HFFc6 (cell line): ENCODE data around the gene IL6R. TPM values are rescaled to one million over a fixed set of nuclear protein-coding genes. Genes with fewer than 3 reads are reported as not detected.

Experiments
- DNase-seq: peaks from one replicate; pipeline ENCODE4 v3.0.0-alpha.2; 2018
- H3K27ac Mint-ChIP-seq: 2 replicates; pipeline ENCODE4 v1.8.0; 2020; ENCODE audit warnings: mild to moderate bottlenecking, mixed read lengths
- H3K27me3 Mint-ChIP-seq: 2 replicates; pipeline ENCODE4 v1.8.0; 2021; ENCODE audit warnings: mild to moderate bottlenecking, moderate library complexity, mixed read lengths; ENCODE audit not compliant: insufficient read depth
- H3K36me3 Mint-ChIP-seq: 2 replicates; pipeline ENCODE4 v1.8.0; 2021; ENCODE audit warnings: low read depth, mixed read lengths
- H3K4me1 Mint-ChIP-seq: 2 replicates; pipeline ENCODE4 v1.8.0; 2020; ENCODE audit warnings: low read depth, mixed read lengths
- H3K4me3 Mint-ChIP-seq: 2 replicates; pipeline ENCODE4 v1.8.0; 2020; ENCODE audit warnings: mild to moderate bottlenecking, moderate library complexity, mixed read lengths
- H3K9me3 Mint-ChIP-seq: 2 replicates; pipeline ENCODE4 v1.8.0; 2020; ENCODE audit warnings: mild to moderate bottlenecking, mixed read lengths
- total RNA-seq, 6 experiments: library from RNA; stranded (reverse); fragmentation: NEBNext Ultra II Directional; extraction: Animal tissue kit (Norgen Biotek cat#: 25700); gene quantifications; 2 replicates in 1 of 6; 3 replicates in 5 of 6; pipeline ENCODE4 v1.2.3, GENCODE V29; 2021
- TF ChIP-seq, protein P1 (sequence below): fragments of 200-600 bp; sonication (generic); IDR thresholded peaks from 2 replicates; pipeline ENCODE4 v1.5.0; 2021; ENCODE audit warnings: antibody characterized with exemption, mild to moderate bottlenecking

IL6R gene
- total RNA-seq, 6 experiments from 2014 or later: 2.0 to 3.9 (median 2.3) TPM

DNA sequence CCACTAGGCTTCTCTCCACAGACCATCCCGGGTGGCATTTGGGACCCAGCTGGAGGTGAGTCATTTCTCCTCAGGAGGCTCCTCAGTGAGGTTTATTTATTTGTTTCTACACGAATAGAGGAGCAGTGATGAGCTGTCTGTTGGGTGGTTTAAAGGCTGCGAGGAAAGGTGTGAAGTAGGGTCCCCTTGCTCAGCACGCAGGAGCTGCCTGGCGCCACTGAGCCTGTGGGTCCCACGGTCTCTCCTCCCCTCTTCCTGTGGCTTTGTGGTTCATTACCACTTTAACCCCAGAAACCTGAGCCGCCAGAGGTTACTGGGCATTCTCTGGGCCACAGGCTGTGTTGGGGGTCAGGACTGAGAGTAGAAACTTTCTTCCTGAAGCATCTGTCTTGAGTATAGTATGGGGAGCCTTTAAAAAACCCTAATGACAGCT lies 39.9 kb downstream of the IL6R start:
- H3K9me3 Mint-ChIP-seq: no peaks in the 10 kb centered on the region
- H3K27ac Mint-ChIP-seq: peak overlapping the region; percentile 65
- peaks cover 47% of the 10 kb centered on the region for H3K4me1 Mint-ChIP-seq
- no peaks in the 10 kb centered on the region for H3K36me3 Mint-ChIP-seq
- TF ChIP-seq, protein P1, sequence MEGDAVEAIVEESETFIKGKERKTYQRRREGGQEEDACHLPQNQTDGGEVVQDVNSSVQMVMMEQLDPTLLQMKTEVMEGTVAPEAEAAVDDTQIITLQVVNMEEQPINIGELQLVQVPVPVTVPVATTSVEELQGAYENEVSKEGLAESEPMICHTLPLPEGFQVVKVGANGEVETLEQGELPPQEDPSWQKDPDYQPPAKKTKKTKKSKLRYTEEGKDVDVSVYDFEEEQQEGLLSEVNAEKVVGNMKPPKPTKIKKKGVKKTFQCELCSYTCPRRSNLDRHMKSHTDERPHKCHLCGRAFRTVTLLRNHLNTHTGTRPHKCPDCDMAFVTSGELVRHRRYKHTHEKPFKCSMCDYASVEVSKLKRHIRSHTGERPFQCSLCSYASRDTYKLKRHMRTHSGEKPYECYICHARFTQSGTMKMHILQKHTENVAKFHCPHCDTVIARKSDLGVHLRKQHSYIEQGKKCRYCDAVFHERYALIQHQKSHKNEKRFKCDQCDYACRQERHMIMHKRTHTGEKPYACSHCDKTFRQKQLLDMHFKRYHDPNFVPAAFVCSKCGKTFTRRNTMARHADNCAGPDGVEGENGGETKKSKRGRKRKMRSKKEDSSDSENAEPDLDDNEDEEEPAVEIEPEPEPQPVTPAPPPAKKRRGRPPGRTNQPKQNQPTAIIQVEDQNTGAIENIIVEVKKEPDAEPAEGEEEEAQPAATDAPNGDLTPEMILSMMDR: no peak
- H3K27me3 Mint-ChIP-seq: peaks cover 14% of the 10 kb centered on the region
- H3K4me3 Mint-ChIP-seq: peak overlapping the region; percentile 36; the same call in 1 of the 2 replicates
- peak; percentile 81 for DNase-seq

DNA sequence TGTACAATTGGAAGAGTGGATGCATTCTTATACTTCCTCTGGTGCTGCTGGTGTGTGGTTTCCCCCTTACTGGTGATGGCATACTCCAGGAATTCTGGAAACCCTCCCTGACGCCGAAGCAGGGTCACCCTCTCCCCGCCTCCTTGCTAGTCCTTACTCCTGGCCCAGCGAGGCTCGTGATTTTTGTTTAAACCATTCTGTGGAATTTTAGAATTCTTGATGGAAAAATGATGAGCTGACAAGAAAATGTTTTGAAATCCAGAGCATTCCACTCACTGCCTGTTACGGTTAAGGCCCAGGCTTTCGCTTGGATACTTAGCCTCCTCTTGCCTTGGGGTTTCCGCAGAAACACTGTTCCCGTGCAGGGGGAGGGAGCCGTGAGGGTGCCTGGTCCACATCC lies 41.1 kb downstream of the IL6R start:
- Mint-ChIP-seq H3K4me3 (peak overlapping the region; percentile 71), H3K27ac (peak overlapping the region; percentile 82), H3K9me3 (no peaks in the 10 kb centered on the region), H3K27me3 (peaks cover 7% of the 10 kb centered on the region), H3K4me1 (peaks cover 42% of the 10 kb centered on the region), H3K36me3 (no peaks in the 10 kb centered on the region)
- DNase-seq: peak; percentile 83
- TF ChIP-seq, protein P1: no peak

DNA sequence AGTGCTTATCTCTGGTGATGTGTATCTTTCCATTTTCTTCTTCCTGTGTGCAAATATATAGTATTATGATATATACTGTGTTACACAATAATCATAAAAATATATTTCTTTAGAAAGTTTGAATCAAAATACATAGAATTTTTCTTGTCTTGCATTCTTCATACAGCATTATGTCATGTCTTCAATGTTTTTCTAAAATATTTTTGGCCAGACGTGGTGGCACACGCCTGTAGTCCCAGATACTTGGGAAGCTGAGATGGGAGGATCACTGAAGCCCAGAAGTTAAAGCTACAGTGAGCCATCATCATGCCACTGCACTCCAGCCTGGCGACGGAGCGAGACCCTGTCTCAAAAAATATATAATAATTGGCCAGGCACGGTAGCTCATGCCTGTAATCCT lies 41.6 kb downstream of the IL6R start:
- Mint-ChIP-seq H3K27ac (no peak overlapping the region), H3K9me3 (no peaks in the 10 kb centered on the region), H3K27me3 (peaks cover 5% of the 10 kb centered on the region), H3K4me3 (no peak overlapping the region), H3K36me3 (0 out of 2 replicates have a peak, but pooled peaks cover 2% of the 10 kb centered on the region), H3K4me1 (peaks cover 37% of the 10 kb centered on the region)
- no peak for DNase-seq
- TF ChIP-seq, protein P1: no peak

DNA sequence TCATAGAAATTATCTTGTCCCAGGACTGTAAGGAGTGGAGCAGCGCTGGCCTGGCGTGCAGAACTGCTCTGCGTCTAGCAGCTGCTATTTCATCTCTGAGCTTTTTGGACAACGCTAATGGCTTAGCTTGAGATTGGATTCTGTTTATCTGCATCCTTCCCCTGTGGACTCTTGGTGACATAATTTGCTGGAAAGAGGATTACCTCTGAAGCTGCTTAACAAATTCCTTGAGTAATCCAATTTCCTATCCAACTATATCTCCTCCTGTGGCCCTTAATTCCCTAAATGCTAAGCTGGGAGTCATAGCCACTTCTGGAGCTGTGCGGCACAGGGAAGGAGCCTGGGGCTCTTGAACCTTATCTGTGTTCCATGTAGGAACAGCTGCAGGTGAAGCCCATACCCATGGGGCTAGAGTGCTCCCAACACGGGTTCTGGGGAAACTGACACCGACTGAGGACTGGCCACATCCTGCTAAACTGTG lies 43.2 kb downstream of the IL6R start:
- Mint-ChIP-seq H3K27ac (no peak overlapping the region), H3K36me3 (0 out of 2 replicates have a peak, but pooled peaks cover 6% of the 10 kb centered on the region), H3K4me3 (no peak overlapping the region), H3K4me1 (peaks cover 33% of the 10 kb centered on the region), H3K9me3 (no peaks in the 10 kb centered on the region), H3K27me3 (no peaks in the 10 kb centered on the region; the same call in 1 of the 2 replicates)
- no peak for DNase-seq
- TF ChIP-seq, protein P1: no peak

DNA sequence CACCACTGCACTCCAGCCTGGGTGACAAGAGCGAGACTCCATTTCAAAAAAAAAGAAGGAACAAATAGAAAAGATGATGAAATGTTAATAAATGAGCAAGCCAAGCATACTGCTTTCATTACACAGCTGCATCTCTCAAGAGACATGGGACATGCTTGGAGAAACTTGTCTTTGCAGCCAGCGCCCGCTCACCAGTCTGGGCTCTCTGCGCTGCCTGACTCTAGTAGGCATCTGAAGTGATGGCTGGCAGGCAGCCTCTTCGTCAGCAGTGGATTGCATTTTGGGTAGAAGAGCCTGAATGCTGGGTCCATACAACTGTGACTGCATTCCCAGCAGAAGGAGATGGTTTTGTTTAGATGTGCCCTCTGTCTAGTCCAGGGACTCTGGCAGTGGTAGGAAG lies 48.0 kb downstream of the IL6R start:
- Mint-ChIP-seq H3K27me3 (no peaks in the 10 kb centered on the region), H3K27ac (peak overlapping the region; percentile 7; the same call in 1 of the 2 replicates), H3K4me3 (peak overlapping the region; percentile 22; the same call in 1 of the 2 replicates), H3K9me3 (no peaks in the 10 kb centered on the region), H3K36me3 (0 out of 2 replicates have a peak, but pooled peaks cover 6% of the 10 kb centered on the region), H3K4me1 (peaks cover 14% of the 10 kb centered on the region)
- TF ChIP-seq, protein P1: no peak
- DNase-seq: no peak
